Measurements from ENCODE around the gene OARD1. TPM values are rescaled to one million over a fixed set of nuclear protein-coding genes. Genes with fewer than 3 reads are reported as not detected.

OARD1 gene
- total and polyA plus RNA-seq, 3 donors from 2014 or later, result 47.6 to 90.8 (median 55.8) TPM

DNA sequence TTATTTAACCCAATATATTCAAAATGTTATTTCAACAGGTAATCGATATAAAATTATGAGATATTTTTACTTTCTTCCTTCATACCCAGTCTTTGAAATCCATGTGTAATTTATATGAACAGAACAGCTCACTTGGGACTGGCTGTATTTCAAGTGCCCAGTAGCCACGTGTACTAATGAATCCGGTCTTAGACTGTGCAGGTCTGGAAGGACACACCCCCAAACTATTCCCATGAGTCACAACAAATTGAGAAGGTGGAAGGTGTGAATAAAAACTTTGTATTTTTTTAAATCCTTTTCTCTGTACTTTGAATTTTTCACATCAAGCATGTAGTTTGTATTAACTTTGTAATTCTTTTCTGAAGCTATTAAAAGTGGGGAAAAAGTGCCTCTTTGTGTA, 36.0 kb downstream of the OARD1 start:
- Histone ChIP-seq H3K36me3 (ENCODE audit: low read depth, missing control alignments) (no peaks in the 10 kb centered on the region), H3K27ac (no peak overlapping the region), H3K4me1 (no peaks in the 10 kb centered on the region), H3K4me3 (no peak overlapping the region), H3K9me3 (no peaks in the 10 kb centered on the region), H3K27me3 (no peaks in the 10 kb centered on the region)
- TF ChIP-seq POLR2A (IDR thresholded peaks at IDR 0.05) (no peak), CTCF (IDR thresholded peaks at IDR 0.05) (no peak)
- WGBS, 2 donors, result 65 to 69% methylated on average over 3 of the region's 3 CpGs
- intact Hi-C loops (cut with DNase I; ENCODE audit: low total_unique reads), result loop anchor here (10.0 kb wide), 1 partner anchor 141 kb away; no protein-coding TSS in a partner anchor
- DNase-seq, result no peak

- intact Hi-C loops (cut with DNase I; ENCODE audit: low total_unique reads), result loop anchor here (10.0 kb wide), 1 partner anchor 139 kb away; no protein-coding TSS in a partner anchor
- no peaks in the 10 kb centered on the region for H3K36me3 ChIP-seq (ENCODE audit: low read depth, missing control alignments)
- no peaks in the 10 kb centered on the region for H3K9me3 ChIP-seq
- no peaks in the 10 kb centered on the region for H3K27me3 ChIP-seq
- peaks cover 1% of the 10 kb centered on the region for H3K4me1 ChIP-seq
- no peak for DNase-seq
- no peak for TF ChIP-seq CTCF (IDR thresholded peaks at IDR 0.05)
- TF ChIP-seq POLR2A (IDR thresholded peaks at IDR 0.05), result no peak
- H3K27ac ChIP-seq, result no peak overlapping the region
- WGBS, 2 donors, result 87 to 95% methylated on average over 8 to 13 of the region's 13 CpGs
- no peak overlapping the region for H3K4me3 ChIP-seq
These were observed 38.4 kb downstream of the OARD1 start for GRCh38 chr6:41033776-41034175.

GRCh38 chr6:41032830-41033229, 39.3 kb downstream of the OARD1 start:
- TF ChIP-seq CTCF (IDR thresholded peaks at IDR 0.05) (no peak), POLR2A (IDR thresholded peaks at IDR 0.05) (no peak)
- H3K4me3 ChIP-seq, result no peak overlapping the region
- DNase-seq, result no peak
- intact Hi-C loops (cut with DNase I; ENCODE audit: low total_unique reads), result loop anchor here (10.0 kb wide), 1 partner anchor 138 kb away; no protein-coding TSS in a partner anchor
- no peak overlapping the region for H3K27ac ChIP-seq
- H3K27me3 ChIP-seq, result no peaks in the 10 kb centered on the region
- H3K9me3 ChIP-seq, result no peaks in the 10 kb centered on the region
- H3K36me3 ChIP-seq (ENCODE audit: low read depth, missing control alignments), result no peaks in the 10 kb centered on the region
- WGBS, 2 donors, result 91 to 92% methylated on average over 8 to 15 of the region's 15 CpGs
- H3K4me1 ChIP-seq, result peaks cover 5% of the 10 kb centered on the region

DNA sequence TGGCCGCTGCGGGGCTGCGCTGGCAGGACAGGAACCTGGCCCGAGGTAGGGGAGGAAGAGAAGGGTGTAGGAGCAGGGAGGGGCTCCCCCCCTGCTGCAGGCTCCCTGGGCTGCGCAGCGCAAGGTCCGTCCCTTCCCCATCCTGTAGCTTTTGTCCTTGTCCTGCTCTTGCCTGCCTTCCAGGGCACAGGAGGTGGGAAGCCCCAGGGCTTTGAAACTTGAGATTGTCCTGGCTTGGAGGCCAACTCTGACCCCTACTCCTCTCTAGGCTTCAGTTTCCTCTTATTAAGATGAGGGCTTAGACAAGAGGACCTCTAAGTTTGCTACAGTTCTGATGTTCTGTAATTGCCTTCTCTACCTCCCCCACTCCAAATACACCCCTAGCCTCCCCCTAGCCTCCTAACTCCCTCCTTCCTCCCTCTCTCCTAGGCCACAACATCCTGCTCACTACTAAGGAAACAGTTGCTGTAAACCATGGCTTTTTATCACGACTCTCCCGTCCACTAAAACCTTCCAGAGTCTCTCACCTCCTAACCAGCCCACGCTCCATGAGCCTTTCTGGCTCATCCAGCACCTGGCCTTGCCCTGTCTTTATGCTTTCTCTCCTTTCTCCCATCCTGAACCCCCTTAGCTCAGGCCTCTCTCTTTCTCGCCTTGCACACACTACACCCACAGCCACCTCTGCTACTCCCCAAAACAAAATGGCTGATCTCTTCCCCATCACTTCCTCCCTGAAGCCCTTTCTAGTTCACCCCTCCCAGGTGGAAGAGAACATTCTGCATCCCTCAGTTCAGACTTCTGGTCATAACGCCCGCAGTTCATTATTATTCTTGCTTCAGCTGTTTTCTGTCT, 43.4 kb downstream of the OARD1 start:
- Histone ChIP-seq H3K27ac (peak overlapping the region; percentile 8 to 34), H3K27me3 (no peaks in the 10 kb centered on the region), H3K9me3 (no peaks in the 10 kb centered on the region), H3K4me1 (peaks cover 11% of the 10 kb centered on the region), H3K36me3 (ENCODE audit: low read depth, missing control alignments) (no peaks in the 10 kb centered on the region), H3K4me3 (peak overlapping the region; percentile 63 to 64)
- WGBS, 2 donors, result 33 to 61% methylated on average over 7 to 13 of the region's 13 CpGs
- intact Hi-C loops (cut with DNase I; ENCODE audit: low total_unique reads), result no loop called here
- TF ChIP-seq POLR2A (IDR thresholded peaks at IDR 0.05) (no peak), CTCF (IDR thresholded peaks at IDR 0.05) (no peak)
- DNase-seq, result no peak
